Measurements from ENCODE around the gene PCMT1. TPM values are rescaled to one million over a fixed set of nuclear protein-coding genes. Genes with fewer than 3 reads are reported as not detected.

PCMT1 gene
- total RNA-seq, 4 donors from 2014 or later, result 77.5 to 101 (median 88.0) TPM

DNA sequence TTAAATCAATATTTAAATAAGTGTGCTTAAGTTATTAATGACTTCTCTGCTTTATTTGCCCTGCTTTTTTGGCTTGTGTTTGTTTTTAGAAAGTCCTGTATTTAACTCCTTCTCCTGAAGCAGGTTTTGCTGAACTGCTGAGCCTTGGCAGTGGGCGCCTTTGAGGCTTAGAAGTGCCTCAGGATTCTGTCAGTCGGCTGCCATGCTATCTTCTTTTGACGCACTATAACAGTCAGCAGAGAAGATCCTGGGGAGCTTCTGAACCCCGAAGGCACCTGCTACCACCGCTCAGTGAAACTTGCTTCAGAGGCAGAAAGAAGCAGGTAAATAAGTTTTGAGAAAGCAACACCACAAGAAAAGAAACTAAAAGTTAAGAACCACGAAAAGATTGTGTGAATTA is 22.4 kb downstream of the PCMT1 start:
- DNase-seq, result no peak
- intact Hi-C loops (cut with DNase I), result no loop called here
- Histone ChIP-seq H3K27ac (no peak overlapping the region), H3K4me1 (no peaks in the 10 kb centered on the region), H3K27me3 (no peaks in the 10 kb centered on the region), H3K9me3 (no peaks in the 10 kb centered on the region), H3K4me3 (no peak overlapping the region), H3K36me3 (peaks cover 0 to 80% (median 5%) of the 10 kb centered on the region in 3 donors)
- 85 to 92% methylated on average over 6 of the region's 6 CpGs for WGBS, 2 donors
- no peak for TF ChIP-seq POLR2A (IDR thresholded peaks at IDR 0.05)
- TF ChIP-seq, protein P1, sequence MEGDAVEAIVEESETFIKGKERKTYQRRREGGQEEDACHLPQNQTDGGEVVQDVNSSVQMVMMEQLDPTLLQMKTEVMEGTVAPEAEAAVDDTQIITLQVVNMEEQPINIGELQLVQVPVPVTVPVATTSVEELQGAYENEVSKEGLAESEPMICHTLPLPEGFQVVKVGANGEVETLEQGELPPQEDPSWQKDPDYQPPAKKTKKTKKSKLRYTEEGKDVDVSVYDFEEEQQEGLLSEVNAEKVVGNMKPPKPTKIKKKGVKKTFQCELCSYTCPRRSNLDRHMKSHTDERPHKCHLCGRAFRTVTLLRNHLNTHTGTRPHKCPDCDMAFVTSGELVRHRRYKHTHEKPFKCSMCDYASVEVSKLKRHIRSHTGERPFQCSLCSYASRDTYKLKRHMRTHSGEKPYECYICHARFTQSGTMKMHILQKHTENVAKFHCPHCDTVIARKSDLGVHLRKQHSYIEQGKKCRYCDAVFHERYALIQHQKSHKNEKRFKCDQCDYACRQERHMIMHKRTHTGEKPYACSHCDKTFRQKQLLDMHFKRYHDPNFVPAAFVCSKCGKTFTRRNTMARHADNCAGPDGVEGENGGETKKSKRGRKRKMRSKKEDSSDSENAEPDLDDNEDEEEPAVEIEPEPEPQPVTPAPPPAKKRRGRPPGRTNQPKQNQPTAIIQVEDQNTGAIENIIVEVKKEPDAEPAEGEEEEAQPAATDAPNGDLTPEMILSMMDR (IDR thresholded peaks at IDR 0.05), result no peak

DNA sequence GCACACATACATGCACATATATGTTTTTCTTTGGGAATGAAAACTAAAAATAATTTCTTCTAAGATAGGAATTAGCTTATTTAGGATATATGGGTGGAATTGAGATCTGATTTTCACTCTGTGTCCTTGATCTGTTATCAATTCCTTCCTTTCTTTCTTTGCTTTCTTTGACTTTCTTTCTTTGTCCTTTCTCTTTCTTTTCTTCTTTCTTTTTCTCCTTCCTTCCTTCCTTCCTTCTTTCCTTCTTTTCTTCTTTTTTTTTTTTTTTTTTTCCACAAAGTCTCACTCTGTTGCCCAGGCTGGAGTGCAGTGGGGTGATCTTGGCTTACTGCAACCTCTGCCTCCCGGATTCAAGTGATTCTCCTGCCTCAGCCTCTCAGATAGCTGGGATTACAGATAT is 28.1 kb downstream of the PCMT1 start:
- no peak overlapping the region for H3K4me3 ChIP-seq
- intact Hi-C loops (cut with DNase I), result no loop called here
- H3K9me3 ChIP-seq, result no peaks in the 10 kb centered on the region
- DNase-seq, result no peak
- 100% methylated on average over 1 of the region's 1 CpG; no CpG with 5 or more reads in 1 of the 2 donors for WGBS, 2 donors
- peaks cover 0 to 95% (median 5%) of the 10 kb centered on the region in 3 donors for H3K36me3 ChIP-seq
- no peak overlapping the region for H3K27ac ChIP-seq
- no peaks in the 10 kb centered on the region for H3K4me1 ChIP-seq
- TF ChIP-seq POLR2A (IDR thresholded peaks at IDR 0.05), result no peak
- TF ChIP-seq, protein P1 (IDR thresholded peaks at IDR 0.05), result no peak
- H3K27me3 ChIP-seq, result no peaks in the 10 kb centered on the region

DNA sequence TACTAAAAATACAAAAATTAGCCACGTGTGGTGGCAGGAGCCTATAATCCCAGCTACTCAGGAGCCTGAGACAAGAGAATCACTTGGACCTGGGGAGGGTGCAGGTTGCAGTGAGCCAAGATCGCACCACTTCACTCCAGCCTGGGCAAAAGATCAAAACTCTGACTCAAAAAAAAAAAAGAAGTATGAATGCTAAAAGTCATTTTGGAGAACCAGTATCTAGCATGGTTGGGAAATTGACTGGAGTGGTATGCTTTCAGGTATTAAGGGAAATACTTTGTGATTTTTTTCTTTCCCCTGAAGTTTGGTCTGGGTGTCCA is 30.1 kb downstream of the PCMT1 start:
- TF ChIP-seq, protein P1 (IDR thresholded peaks at IDR 0.05), result no peak
- no peak for TF ChIP-seq POLR2A (IDR thresholded peaks at IDR 0.05)
- intact Hi-C loops (cut with DNase I), result no loop called here
- Histone ChIP-seq H3K27ac (no peak overlapping the region), H3K4me1 (no peaks in the 10 kb centered on the region), H3K36me3 (peaks cover 0 to 95% (median 9%) of the 10 kb centered on the region in 3 donors), H3K4me3 (no peak overlapping the region), H3K27me3 (no peaks in the 10 kb centered on the region), H3K9me3 (no peaks in the 10 kb centered on the region)
- DNase-seq, result no peak
- 68 to 80% methylated on average over 1 to 2 of the region's 2 CpGs for WGBS, 2 donors

DNA sequence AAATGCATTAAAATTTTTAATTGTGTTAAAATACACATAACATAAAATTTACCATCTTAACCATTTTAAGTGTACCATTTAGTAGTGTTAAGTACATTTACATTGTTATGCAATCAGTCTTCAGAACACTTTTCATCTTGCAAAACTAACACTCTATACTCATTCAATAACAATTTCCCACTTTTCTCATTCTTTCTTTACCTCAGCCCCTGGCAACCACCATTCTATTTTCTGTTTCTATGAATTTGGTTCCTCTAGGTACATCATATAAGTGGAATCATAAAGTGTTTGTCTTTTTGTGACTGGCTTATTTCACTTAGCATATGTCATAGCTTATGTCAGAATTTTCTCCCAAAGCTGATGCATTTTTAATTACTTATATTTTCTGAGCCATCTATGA is 32.2 kb downstream of the PCMT1 start:
- no peak for TF ChIP-seq POLR2A (IDR thresholded peaks at IDR 0.05)
- TF ChIP-seq, protein P1 (IDR thresholded peaks at IDR 0.05), result no peak
- Histone ChIP-seq H3K27ac (no peak overlapping the region), H3K4me1 (no peaks in the 10 kb centered on the region), H3K27me3 (no peaks in the 10 kb centered on the region), H3K36me3 (peaks cover 0 to 74% (median 4%) of the 10 kb centered on the region in 3 donors), H3K4me3 (no peak overlapping the region), H3K9me3 (no peaks in the 10 kb centered on the region)
- intact Hi-C loops (cut with DNase I), result no loop called here
- DNase-seq, result no peak

DNA sequence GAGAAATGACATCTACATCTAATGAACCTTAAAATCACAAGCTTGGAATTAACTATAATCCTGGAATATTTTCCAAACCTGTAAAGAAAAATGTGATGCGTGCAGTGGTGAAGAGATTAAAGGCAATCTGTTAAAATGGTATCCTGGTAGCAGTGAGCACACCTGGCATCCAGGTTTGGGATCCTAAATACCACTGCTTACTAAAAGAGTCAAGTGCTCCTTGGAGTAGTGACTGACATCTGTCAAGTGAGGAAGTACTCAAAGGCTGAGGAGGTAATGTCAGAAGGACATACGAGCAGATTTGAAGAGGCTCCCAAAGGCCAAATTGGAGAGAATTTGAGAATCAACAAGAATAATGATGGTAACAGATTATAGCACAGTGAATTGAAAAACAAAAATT is 32.8 kb downstream of the PCMT1 start:
- H3K36me3 ChIP-seq, result peaks cover 0 to 69% (median 4%) of the 10 kb centered on the region in 3 donors
- intact Hi-C loops (cut with DNase I), result no loop called here
- no peak overlapping the region for H3K27ac ChIP-seq
- no peaks in the 10 kb centered on the region for H3K9me3 ChIP-seq
- TF ChIP-seq, protein P1 (IDR thresholded peaks at IDR 0.05), result no peak
- TF ChIP-seq POLR2A (IDR thresholded peaks at IDR 0.05), result no peak
- no peak overlapping the region for H3K4me3 ChIP-seq
- DNase-seq, result no peak
- H3K4me1 ChIP-seq, result no peaks in the 10 kb centered on the region
- H3K27me3 ChIP-seq, result no peaks in the 10 kb centered on the region
- WGBS, 2 donors, result 88 to 91% methylated on average over 2 of the region's 2 CpGs

Measured in esophagus squamous epithelium (tissue), 5 donors.